MG63 (cell line): Measurements from ENCODE around the gene TRAK2. TPM values are rescaled to one million over a fixed set of nuclear protein-coding genes. Genes with fewer than 3 reads are reported as not detected.
"Not testable (repeated sequence)": the region's sequence is repeated elsewhere in the genome, so short reads cannot be mapped to it uniquely, and the experiment has no call there.

Experiments used
- DNase-seq: peaks from one replicate; pipeline ENCODE4 v3.0.0-alpha.2; 2020
- H3K27me3 ChIP-seq: fragments of 250-450 bp; sonication (Bioruptor Pico); 2 replicates; pipeline ENCODE4 v1.5.1; 2020; ENCODE audit warnings: mild to moderate bottlenecking, moderate library complexity
- H3K36me3 ChIP-seq: fragments of 250-450 bp; sonication (Bioruptor Pico); 2 replicates; pipeline ENCODE4 v1.5.1; 2020; ENCODE audit warnings: mild to moderate bottlenecking, moderate library complexity
- H3K4me3 ChIP-seq: fragments of 250-450 bp; sonication (Bioruptor Pico); 2 replicates; pipeline ENCODE4 v1.5.1; 2020; ENCODE audit warnings: mild to moderate bottlenecking, moderate library complexity
- H3K9me3 ChIP-seq: fragments of 250-450 bp; sonication (Bioruptor Pico); 2 replicates; pipeline ENCODE4 v1.5.1; 2020; ENCODE audit warnings: mild to moderate bottlenecking, moderate library complexity
- total RNA-seq: library from RNA; depleted of rRNA; stranded (reverse); fragments of >200 nt; shearing (Covaris generic); gene quantifications from 2 replicates; pipeline ENCODE4 v1.2.3, GENCODE V29; 2014; ENCODE audit warnings: low replicate concordance

The TRAK2 gene
- total RNA-seq, 1 experiment from 2014 or later: 6.5 TPM

DNA sequence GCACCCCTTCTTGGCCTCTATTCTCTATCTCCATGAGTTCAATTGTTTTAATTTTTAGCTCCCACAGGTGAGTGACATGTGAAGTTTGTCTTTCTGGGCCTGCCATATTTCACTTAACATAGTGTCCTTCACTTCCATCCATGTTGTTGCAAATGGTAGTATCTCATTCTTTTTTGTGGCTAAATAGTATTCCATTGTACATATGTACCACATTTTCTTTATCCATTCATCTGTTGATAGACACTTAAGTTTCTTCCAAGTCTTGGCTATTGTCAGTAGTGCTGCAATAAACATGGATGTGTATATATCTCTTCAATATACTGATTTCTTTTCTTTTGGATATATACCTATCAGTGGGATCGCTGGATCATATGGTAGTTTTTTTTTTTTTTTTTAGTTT lies 9.3 kb upstream of the TRAK2 start:
- Histone ChIP-seq H3K9me3 (no peaks in the 10 kb centered on the region; the same call in none of the 2 replicates), H3K27me3 (no peaks in the 10 kb centered on the region), H3K36me3 (peaks cover 27% of the 10 kb centered on the region), H3K4me3 (no peak overlapping the region)
- DNase-seq: no peak

DNA sequence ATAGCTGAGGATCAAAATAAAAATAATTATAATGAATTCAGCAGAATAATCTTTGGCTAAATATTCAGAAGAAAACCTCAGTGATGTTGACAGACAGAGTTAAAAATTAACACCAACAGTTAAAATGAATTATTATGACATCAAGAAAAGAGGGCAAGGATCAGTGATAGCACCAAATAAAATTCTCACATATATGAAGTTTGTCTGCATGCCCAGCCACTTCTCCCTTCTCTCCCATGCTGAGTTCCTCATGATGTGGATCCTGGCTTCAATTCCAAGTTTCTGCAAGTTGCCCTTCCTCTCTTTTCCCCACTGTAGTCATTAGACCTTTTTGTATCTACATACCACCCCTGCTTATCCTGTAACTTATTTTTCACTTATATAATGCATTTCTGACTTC lies 7.1 kb upstream of the TRAK2 start:
- DNase-seq: no peak
- Histone ChIP-seq H3K9me3 (no peaks in the 10 kb centered on the region; the same call in none of the 2 replicates), H3K27me3 (no peaks in the 10 kb centered on the region), H3K4me3 (no peak overlapping the region), H3K36me3 (peaks cover 24% of the 10 kb centered on the region)

DNA sequence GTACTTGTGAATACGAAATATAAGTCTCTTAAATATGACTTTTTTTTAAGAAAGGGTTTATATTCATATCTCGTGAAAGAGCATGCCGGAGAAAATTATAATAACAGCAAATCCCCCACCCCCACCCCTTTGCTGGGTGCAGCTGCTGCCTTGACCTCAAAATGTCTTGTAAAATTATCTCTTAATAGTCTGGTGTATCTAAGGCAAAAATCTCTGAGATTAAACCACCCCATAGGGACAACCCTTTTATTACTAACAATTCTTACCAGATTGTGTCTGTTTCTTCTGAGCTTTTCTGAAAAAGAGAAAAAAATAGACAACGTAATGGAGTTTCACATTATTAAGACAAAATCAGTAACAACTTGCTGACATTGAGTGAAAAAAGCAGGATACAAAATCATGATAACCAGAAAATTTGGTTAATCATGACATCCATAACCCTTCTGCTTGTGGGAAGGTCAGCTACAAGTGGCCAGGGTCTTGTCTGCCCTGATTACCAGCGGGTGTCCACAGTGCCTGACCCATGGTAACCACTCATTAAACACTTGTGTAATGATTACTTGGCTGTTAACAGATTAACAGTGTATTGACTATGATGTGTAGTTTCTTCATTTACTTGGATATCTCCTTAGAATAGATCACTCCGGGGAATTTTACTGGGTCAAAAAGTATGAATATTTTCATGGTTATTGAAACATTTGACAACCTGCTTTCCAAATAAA lies 1.8 kb upstream of the TRAK2 start:
- no peak for DNase-seq
- Histone ChIP-seq H3K36me3 (no peaks in the 10 kb centered on the region), H3K4me3 (peak overlapping the region; percentile 95), H3K9me3 (no peaks in the 10 kb centered on the region), H3K27me3 (no peaks in the 10 kb centered on the region)

GRCh38 chr2:201452058-201452921 lies 1.0 kb upstream of the TRAK2 start:
- no peaks in the 10 kb centered on the region for H3K27me3 ChIP-seq
- peak; percentile 19 for DNase-seq
- peak overlapping the region; percentile 95 for H3K4me3 ChIP-seq
- H3K36me3 ChIP-seq: no peaks in the 10 kb centered on the region
- no peaks in the 10 kb centered on the region for H3K9me3 ChIP-seq

- Histone ChIP-seq H3K9me3 (no peaks in the 10 kb centered on the region), H3K36me3 (no peaks in the 10 kb centered on the region), H3K27me3 (no peaks in the 10 kb centered on the region), H3K4me3 (peak overlapping the region; percentile 95)
- no peak for DNase-seq
Observed at GRCh38 chr2:201450954-201451291, 335 bp downstream of the TRAK2 start.

GRCh38 chr2:201448701-201449100 lies 2.6 kb downstream of the TRAK2 start:
- Histone ChIP-seq H3K36me3 (no peaks in the 10 kb centered on the region), H3K4me3 (no peak overlapping the region), H3K27me3 (no peaks in the 10 kb centered on the region), H3K9me3 (no peaks in the 10 kb centered on the region)
- no peak for DNase-seq

GRCh38 chr2:201448061-201448460 lies 3.2 kb downstream of the TRAK2 start:
- no peak overlapping the region for H3K4me3 ChIP-seq
- H3K36me3 ChIP-seq: no peaks in the 10 kb centered on the region
- H3K27me3 ChIP-seq: no peaks in the 10 kb centered on the region
- no peaks in the 10 kb centered on the region for H3K9me3 ChIP-seq
- no peak for DNase-seq

DNA sequence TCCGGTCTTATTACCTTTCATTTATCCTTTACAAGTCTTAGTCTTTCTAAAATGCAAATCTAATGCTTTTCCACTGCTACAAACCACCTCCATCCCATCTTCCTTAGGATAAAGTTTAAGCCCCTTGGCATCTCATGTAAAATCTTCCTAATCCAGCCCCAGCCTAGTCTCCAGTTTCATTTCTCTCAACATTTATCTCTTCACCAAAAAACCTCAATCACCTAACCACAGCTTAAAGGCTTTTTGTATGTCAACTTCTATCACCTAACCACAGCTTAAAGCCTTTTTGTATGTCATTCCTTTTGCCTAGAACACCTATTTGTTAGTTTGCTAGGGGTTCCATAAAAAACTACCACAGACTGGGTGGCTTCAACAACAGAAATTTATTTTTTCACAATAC lies 4.2 kb downstream of the TRAK2 start:
- DNase-seq: no peak
- Histone ChIP-seq H3K9me3 (no peaks in the 10 kb centered on the region), H3K4me3 (no peak overlapping the region), H3K36me3 (no peaks in the 10 kb centered on the region), H3K27me3 (no peaks in the 10 kb centered on the region)

- no peaks in the 10 kb centered on the region for H3K36me3 ChIP-seq
- H3K4me3 ChIP-seq: no peak overlapping the region
- no peaks in the 10 kb centered on the region for H3K27me3 ChIP-seq
- no peaks in the 10 kb centered on the region for H3K9me3 ChIP-seq
- DNase-seq: no peak
Observed at GRCh38 chr2:201444746-201445465, 6.4 kb downstream of the TRAK2 start.

DNA sequence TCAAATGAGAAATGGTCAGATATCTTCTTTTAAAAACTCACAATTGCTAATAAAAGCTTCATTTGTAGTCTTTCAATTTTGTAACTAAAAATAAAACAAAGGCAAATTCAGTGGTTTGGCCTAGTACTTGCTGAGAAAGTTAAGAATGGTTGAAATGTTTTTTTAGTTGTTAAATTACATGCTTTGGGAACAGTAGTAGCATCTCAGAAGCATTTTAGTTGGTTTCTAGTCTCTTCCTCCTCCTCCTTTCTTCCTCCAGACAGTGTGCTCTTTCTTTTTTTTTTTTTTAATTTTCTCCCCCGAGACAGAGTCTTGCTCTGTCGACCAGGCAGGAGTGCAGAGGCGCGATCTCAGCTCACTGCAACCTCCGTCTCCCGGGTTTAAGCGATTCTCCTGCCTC lies 9.8 kb downstream of the TRAK2 start:
- no peak for DNase-seq
- H3K4me3 ChIP-seq: no peak overlapping the region
- H3K36me3 ChIP-seq: no peaks in the 10 kb centered on the region
- H3K9me3 ChIP-seq: no peaks in the 10 kb centered on the region
- no peaks in the 10 kb centered on the region for H3K27me3 ChIP-seq

DNA sequence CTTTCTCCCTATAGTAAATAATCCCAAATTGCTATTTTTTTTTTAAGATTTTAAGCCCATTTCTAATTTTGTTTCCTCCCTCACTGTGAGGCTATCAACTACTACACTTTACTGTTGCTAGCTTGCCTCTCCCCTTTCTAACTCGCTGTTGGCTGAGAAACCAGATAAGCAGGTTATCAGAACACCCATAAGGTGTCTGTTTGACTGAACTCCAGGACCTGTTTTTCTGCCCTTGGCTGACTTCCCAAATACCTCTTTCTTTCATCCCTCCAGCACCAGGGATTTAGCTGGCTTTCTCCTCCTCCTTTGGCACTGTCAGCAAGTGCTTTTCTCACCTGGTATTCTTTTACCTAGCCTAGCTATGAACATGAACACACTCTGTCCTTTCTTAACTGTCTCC lies 11.1 kb downstream of the TRAK2 start:
- Histone ChIP-seq H3K36me3 (no peaks in the 10 kb centered on the region), H3K4me3 (no peak overlapping the region), H3K9me3 (no peaks in the 10 kb centered on the region), H3K27me3 (no peaks in the 10 kb centered on the region)
- no peak for DNase-seq

DNA sequence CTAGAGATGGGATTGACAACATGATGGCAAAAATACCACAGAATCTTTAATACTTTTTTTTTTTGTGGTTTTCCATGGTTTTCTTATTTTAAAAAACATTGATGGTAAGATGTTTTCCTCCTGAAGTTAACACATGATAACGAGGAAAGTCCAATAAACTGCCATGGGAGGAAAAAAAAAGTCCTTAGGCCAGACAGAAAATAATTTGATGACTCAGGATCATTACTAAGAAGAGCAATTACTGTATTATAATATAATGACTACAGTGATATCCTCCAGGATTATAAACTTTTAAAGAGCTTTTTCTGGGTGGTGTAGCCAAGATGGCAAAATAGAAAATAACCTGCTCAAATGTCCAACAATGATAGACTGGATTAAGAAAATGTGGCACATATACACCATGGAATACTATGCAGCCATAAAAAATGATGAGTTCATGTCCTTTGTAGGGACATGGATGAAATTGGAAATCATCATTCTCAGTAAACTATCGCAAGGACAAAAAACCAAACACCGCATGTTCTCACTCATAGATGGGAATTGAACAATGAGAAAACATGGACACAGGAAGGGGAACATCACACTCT lies 11.8 kb downstream of the TRAK2 start:
- H3K4me3 ChIP-seq, H3K27me3 ChIP-seq, H3K9me3 ChIP-seq, DNase-seq, H3K36me3 ChIP-seq: not testable (repeated sequence)

DNA sequence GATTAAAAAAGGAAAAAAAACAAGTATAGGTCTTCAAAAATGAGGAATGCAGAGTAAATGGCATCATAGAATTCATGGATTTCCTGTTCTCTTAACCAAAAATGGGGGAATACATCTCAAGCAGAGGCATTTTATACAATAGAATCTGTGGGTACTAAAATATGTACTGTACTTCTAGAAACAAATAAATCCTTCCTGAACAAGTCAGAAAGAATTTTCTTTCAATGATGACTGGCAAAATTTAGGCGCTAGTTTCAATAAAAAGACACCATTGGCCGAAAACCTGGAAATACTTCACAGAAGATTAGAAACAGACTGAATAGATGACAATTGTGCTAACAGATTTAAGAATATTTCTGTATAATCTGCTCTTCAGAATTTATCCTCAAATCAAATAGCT lies 15.1 kb downstream of the TRAK2 start:
- no peaks in the 10 kb centered on the region for H3K9me3 ChIP-seq
- H3K4me3 ChIP-seq: no peak overlapping the region
- H3K27me3 ChIP-seq: no peaks in the 10 kb centered on the region
- H3K36me3 ChIP-seq: peaks cover 4% of the 10 kb centered on the region; the same call in 1 of the 2 replicates
- DNase-seq: no peak

DNA sequence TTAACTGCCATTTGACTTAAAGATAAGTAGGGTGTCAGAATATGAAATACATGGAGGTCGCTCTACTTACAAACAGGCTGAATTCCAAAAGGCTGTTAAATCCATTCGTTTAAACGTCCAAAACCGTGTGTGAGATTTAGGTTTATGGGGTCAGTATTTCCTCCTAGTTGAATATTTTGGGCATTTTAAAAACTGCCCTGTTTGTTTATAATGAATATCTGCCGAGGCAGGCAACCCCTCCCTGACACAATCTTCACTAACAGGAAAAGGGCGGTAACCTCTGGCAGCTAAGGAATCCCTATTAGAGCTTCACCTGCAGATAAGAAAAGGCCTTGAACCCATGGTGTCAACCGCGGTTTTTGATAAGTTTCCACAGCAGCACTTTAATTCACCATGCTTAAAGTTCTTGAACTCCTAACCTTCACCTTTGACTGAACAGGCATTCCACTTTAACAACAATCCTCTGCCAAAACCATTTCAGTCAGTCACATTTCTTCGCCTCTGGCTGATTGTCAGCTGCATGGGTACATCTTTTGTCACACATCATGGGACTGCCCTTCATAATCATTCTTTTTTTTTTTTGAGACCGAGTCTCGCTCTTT lies 17.8 kb downstream of the TRAK2 start:
- Histone ChIP-seq H3K9me3 (peaks cover 1% of the 10 kb centered on the region), H3K36me3 (peaks cover 8% of the 10 kb centered on the region; the same call in 1 of the 2 replicates), H3K27me3 (no peaks in the 10 kb centered on the region), H3K4me3 (no peak overlapping the region)
- no peak for DNase-seq

DNA sequence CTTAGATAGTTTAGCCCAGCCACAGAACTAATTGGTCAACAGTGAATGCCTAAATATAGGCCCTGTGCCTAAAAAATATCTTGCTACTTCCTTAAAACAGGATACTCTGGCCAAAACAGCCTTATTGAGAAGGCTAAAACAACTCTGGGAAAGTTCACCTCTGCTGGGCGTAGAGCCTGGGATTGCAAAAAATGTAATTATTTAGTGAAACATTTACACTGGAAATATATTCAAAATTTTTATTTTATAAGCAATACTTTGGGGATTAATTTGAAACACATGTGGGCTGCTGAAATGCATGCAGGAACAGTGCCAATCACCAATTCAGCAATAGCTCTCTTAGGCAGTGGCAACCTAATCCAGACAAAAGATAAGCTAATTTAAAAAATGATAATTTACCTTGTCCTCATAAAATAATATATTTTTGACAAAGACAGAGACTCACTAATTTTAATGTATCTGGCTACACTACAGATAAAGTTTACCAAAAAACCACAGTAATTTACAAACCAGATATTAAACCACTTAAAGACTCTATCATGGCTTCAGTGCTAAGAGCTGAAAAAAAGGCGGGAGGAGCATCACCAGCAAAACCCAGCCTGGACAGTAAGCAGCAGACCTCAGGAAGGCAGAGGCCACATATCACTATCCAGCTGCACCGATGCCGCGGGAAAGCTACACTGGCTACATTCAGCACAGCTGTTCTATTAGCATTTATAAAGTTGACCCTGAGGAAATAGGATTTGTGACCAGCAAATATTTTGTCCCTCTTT lies 18.5 kb downstream of the TRAK2 start:
- Histone ChIP-seq H3K36me3 (peaks cover 8% of the 10 kb centered on the region; the same call in 1 of the 2 replicates), H3K4me3 (no peak overlapping the region), H3K27me3 (no peaks in the 10 kb centered on the region), H3K9me3 (peaks cover 7% of the 10 kb centered on the region)
- DNase-seq: no peak

GRCh38 chr2:201432038-201432620 lies 19.1 kb downstream of the TRAK2 start:
- no peak for DNase-seq
- Histone ChIP-seq H3K9me3 (peaks cover 7% of the 10 kb centered on the region), H3K36me3 (peaks cover 8% of the 10 kb centered on the region; the same call in 1 of the 2 replicates), H3K27me3 (no peaks in the 10 kb centered on the region), H3K4me3 (no peak overlapping the region)
